Peyer's patch (tissue), 4 donors: ENCODE results near the gene POM121C.
"Not testable (repeated sequence)": the region's sequence is repeated elsewhere in the genome, so short reads cannot be mapped to it uniquely, and the experiment has no call there.

Source experiments
- CTCF ChIP-seq, 6 experiments: fragments of 450-650 bp in 4 of 6; fragments of 200-600 bp in 2 of 6; sonication (generic) in 1 of 6; IDR thresholded peaks; one replicate each; pipeline ENCODE4 v1.5.1; 2017 to 2019; ENCODE audit warnings: antibody characterized with exemption in 6 of 6, mild to moderate bottlenecking in 3 of 6, moderate library complexity in 1 of 6
- POLR2A ChIP-seq, 2 donors: fragments of 450-650 bp; IDR thresholded peaks; one replicate each; pipeline ENCODE4 v1.5.1; 2017; ENCODE audit warnings: antibody characterized with exemption in 2 of 2, mild to moderate bottlenecking in 2 of 2, moderate library complexity in 2 of 2

DNA sequence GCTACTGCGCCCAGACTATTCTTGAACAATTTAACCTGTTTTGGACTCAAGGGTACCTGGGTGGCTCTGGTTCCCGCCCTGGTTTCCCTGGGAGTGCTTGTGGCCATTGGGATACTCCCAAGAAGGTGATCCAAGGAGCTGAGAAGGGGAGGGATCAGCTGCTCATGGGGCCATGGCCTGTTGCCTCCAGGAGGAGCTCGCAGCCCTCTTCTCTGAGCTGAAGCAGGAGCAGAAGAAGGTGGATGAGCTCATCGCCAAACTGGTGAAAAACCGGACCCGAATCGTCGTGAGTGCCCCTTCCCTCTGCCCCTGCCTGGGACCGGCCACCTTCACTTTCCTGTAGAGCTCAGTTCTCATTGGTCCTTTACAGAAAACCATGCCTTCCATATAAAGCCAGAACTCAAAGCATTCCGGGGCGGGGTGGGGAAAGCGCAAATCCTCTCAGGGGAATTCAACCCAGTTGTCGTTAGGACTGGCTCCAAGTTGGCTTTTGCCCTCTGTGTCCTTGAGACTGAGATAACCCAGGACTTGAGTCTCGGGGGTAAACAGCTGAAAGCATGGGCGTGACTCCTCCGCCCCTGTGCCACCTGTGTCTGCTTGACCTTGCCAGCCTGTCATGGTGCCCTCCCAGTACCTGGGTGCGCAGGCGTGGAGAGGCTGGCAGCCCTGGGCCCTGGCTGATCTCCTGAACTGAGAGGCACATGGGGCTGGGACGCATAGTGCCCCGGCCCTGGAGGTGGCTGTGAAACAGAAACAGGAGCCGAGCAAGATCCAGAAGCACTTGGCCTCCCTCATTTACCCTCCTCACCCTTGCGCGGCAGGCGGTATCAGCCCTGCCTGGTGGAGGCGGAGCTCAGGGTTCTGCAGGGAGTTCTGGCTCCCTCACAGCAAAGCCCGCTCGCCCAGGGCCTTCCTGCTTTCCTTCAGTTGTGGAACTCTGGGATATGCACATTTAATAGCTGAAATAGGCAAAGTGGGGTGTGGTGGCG lies 82.3 kb downstream of the POM121C start:
- not testable (repeated sequence) for TF ChIP-seq CTCF, POLR2A (IDR thresholded peaks at IDR 0.05)
